Stimulated activated CD8-positive, alpha-beta memory T cell treated with anti-CD3 and anti-CD28 coated beads, Interleukin-7, amount 100 ng/mL, for 24 hours (primary cell): ENCODE measurements around the gene AGA.

ENCODE experiments used
- DNase-seq: peaks from one replicate; pipeline ENCODE4 v3.0.0-alpha.2; 2020; ENCODE audit warnings: low read depth

Gene AGA

DNA sequence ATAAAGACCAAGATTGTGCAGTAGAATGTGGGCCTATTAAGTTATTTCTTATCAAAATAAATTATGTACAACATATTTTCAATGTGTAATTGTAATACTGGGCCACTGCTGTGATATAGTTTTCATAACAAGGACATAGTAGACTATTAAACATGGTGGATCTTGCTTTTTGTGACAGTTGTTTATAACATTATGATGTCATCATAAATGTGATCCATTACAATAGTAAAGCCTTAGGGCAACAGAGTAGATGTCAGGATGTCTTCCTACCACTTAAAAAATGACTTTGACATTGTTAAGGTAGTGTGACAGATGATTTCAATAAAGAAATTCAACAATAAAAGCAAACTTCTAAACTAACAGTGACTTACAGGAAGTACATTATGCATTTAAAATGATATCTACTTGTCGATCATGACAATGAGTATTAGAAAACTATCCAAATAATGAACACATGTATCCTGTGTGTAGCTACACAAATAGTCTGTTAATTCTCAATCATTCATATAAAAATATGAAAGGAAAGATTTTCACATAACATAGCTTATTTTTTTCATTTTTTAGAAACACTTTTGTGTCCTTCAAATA, 5.3 kb upstream of the AGA start:
- no peak for DNase-seq

DNA sequence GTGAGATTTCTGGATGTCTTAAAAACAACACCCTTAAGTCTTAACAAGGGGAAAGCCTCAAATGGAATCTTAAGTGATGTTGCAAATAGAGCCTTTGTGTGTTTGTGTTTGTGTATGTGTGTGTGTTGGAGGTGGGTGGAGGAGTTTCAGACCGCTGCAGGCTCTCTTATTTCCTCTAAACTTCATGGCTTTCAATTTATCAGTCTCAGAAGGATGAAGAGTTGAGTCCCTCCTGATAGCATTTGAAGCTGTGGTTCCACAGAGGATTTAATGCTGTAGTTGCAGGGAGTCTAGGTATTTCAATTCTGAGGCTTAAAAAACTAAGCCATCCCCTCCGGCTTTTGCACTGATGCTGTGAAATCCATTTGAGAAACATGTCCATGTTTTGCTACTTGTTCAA, 4.3 kb upstream of the AGA start:
- DNase-seq: no peak

DNA sequence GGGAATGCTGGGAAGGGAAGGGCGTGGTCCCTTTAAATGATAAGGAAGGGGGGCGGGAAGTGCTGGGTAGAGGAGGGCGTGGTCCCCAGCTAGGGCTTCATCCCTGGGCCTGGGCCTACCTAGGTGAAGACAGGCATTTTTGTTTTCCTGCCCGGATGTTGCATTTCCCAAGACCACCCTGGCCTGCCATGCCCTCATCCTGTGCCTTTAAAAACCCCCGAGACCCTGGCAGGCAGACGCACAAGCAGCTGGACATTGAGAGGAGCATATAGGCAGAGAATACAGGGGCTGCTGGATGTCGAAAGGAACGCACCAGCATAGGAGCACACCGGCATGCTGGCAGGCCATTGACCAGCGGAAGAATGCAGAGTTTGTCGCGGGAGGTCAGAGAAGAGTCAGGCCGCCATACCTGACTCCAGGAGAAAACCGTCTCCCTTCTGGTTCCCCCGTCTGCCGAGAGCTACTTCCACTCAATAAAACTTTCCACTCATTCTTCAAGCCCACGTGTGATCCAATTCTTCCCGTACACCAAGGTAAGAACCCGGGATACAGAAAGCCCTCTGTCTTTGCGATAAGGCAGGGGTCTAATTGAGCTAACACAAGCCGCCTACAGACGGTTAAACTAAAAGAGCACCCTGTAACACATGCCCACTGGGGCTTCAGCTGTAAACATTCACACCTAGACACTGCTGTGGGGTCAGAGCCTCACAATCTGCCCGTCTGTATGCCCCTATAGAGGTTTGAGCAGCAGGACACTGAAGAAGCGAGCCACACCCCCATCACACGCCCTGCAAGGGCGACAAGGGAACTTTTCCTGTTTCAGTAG, 2.9 kb upstream of the AGA start:
- no peak for DNase-seq

DNA sequence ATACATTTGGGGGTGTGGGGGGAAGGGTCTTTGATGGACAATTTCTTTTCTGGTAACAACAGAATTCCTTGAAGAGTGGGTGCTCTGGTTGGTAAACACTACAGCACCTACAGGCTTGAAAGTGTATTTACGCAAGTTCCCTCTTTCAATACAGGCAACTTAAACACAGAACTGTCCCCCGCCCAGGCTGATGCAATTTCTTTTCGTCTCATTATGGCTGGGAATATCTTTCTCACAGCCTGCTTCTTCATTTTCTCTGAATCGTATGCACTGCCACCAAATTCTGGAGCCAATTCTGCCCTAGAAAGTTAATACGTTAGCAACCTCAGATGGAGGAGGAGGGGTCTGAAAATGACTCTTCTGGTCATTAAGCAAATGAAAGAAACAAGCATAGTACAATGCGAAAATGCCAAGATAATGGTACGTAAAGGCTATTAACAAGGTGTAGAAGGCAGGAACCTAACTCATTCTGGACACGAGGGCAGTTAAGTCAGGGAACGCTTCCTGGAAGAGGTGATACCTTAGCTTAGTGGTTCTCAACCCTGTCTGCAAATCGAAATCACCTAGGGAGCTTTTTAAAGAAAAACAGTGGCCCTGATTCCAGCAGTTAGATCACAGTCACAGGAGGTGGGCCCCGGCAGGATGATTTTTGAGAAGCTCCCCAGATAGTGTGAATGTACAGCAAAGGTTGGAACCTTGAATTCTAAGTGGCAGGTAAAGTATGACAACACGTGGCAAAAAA, 1.0 kb downstream of the AGA start:
- DNase-seq: no peak

DNA sequence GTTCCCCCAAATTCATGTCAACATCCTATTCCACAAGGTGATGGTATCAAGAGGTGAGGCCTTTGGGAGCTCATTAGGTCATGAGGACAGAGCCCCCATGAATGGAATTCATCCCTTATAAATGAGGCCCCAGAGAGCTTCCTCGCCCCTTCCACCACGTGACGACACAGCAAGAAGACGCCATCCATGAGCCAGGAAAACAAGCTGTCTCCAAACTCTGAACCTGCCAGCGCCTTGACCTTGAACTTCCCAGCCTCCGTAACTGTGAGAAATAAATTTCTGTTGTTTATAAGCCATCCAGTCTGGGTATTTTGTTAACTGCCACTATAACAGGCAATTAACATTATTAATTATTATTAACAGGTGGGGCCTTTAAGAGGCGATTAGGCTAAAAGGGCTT, 5.8 kb downstream of the AGA start:
- no peak for DNase-seq

DNA sequence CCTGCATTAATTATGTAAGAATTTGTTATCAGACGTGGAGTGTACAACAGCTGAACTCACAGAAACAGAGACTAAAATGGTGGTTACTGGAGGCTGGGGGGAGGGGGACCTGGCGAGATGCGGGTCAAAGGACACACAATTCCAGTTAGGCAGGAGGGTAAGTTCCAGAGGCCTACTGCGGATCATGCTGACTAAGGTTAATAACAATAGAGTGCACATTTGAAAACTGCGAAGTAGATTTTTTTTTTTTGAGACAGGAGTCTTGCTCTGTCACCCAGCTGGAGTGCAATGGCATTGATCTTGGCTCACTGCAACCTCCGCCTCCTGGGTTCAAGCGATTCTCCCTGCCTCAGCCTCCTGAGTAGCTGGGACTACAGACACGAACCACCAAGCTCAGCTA, 7.6 kb downstream of the AGA start:
- no peak for DNase-seq

DNA sequence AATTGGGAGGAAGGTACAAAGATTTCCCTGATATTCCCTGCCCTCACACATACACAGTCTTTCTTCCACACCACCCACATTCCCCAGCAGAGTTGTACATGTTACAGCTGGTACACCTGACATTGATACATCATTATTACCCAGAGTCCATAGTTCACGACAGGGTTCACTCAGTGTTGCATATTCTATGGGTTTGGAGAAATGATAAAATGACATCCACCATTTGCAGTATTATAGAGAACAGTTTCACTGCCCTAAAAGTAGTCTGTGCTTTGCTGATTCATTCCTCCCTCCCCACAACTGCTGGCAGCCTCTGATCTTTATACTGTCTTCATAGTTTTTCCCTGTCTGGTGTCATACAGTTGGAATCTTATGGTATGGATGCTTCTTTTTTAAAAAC, 15.0 kb downstream of the AGA start:
- DNase-seq: no peak

DNA sequence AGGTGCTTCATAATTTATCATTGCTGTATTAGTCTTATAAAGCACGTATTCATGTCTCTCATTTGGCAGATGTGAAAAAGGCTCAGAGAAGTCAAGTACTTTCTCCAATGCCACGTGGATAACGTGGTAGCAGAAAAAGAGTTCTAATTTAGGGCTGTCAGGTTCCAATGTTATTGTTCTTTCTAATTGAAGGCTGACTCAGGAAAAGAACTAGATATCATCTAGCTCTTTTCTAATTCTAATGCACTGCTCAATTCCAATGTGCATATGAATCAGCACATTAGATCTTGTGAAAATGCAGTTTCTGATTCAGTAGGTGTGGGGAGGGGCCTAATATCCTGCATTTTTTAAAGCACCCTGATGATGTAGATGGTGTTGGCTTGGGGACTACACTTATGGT, 22.8 kb downstream of the AGA start:
- no peak for DNase-seq

DNA sequence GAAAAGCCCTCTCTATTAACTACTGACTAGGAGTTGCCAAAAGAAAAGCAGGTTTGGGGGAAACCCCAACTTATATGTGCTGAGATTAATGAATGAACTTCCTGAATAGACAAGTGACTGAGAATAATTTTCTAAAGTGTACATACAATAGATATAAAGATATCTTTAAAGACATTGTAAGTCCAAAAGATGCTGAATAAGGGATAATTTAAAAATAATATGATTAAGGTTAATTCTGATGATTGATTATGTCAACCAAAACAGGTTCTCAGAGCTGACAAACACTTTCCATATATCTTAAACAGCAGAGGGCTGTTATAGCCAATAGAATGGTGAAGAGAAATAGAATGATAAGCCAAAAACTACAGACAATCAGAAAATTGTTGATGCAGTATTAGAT, 28.6 kb downstream of the AGA start:
- DNase-seq: no peak

DNA sequence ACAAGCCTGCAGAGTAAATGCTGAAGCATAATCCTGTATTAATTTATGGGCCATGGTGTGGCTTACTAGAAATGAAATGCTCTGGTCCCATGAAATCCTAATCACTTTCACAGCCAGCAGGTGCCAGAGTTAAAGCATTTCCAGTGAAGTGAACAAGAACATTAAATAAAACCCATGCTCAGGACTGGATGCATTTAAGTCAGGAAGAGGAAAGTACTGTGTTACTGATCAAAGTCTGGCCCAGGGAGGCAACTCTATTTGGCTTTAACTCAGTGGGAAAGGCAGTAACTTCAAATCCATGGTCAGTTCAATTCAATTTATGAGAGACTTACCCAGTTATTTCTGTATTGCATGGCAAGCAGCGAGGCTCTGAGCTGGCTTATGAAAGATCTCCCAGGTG, 29.2 kb downstream of the AGA start:
- no peak for DNase-seq

DNA sequence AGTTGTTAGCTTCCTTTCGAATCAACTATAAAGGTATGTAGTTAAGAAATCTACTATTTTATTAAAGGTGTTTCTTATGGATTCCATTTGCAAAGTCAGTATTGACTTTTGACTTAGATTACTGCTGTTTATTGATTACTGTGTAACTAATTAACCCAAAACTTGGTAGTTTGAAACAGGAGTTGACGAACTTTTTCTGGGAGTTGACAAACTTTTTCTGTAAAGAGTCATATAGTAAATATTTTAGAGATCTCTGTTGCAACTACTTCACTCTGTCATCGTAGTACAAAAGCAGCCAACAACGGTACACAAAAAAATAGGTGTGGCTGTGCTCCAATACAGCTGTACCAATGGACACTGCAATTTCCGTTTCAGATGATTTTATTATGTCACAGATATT, 30.2 kb downstream of the AGA start:
- DNase-seq: no peak

DNA sequence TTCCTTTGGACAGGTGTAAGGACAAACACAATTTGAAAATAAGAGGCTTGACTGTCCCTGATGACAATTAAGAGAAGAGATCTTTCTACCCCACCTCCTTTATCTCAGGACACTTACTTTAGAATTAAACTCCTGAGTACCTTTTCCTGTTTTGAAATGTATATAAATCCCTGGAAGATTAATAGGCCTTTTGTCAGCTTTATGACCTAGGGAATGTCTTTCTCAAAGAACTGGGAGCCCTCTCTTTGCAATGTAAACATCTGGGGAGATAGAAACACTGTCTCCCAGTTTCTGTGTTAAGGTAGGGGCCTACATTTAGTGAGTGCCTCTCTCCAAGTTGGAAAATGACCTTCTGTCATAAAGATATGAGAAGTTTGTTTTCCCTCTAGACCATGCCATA, 31.7 kb downstream of the AGA start:
- DNase-seq: no peak

DNA sequence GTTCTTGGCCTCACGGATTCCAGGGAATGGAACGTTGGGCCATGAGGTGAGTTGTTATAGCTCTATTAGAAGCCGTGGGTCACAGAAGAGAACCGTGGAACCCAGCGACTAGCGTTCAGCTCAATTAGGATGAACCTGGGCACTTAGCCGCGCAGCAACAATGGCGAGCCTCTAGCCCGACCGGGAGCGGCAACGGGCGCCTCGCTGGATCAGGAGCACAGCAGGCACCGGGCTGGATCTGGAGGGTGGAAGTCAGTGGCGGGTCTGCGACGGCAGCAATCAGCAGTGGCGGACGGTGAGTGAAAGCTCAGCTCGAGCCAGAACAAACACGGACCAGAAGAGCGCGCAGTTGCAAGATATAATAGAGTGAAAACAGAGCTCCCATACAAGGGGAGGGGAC, 34.2 kb downstream of the AGA start:
- no peak for DNase-seq

DNA sequence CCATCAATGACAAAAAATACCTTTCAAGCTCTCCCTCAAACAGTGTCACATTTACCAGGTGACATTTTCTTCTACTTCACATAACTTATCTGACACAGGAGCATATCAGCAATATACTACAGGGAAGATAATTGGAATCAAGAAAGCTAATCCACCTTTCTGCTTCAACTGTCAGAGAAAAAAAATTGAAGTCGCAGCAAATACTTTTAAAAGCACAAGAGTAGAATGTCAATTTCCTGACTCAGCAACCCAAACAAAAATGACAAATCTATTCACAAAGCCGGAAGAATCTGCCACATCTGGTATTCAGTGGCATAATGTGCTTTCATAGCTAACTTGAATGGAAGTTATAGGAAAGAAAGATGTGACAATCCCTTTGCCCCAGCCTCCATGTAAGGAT, 36.7 kb downstream of the AGA start:
- DNase-seq: no peak

DNA sequence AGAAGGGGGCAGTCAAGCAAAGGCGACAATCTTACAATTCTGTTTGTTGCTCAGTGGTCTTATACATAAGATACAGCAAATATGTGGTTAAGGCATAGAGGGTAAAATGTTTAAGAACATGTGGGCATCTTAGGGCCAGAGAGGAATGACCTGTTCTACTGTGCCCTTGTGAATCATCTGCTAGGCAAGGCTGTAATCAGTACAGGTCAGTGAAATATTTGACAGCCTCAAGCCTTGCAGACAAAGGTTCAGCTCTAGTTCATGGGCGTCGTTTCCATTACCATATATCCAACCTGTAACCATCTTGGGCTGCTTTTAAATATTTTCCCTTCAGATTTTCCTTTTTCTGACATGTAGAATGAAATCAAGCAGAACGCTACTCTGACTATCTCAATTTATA, 37.3 kb downstream of the AGA start:
- DNase-seq: no peak

DNA sequence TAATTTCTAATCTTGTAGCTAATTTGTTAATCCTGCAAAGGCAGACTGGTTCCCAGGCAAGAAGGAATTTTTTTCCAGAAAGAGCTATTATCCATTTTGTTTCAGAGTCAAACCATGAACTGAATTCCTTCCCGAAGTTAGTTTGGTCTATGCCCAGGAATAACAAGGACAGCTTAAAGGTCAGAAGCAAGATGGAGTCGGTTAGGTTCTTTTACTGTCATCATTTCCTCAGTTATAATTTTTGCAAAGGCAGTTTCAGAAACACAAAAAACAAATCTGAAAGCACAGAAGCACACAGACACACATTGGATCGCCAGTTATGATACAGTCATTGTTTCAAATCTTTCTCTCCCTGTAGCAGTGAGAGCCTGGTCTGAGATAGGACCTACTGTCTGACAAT, 37.9 kb downstream of the AGA start:
- DNase-seq: no peak

DNA sequence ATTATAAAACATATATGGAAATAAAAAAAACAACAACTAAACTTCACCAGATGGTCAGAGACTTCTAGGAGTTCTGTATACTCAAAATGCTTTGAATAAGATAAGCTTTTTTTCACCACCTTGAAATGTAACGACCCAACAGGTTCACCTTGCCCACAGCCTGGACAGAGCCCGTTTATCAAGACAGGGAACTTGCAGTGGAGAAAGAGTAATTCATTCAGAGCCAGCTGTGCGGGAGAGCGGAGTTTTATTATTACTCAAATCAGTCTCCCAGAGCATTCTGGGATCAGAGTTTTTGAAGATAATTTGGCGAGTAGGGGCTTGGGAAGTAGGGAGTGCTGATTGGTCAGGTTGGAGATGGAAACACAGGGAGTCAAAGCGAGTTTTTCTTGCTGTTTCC, 38.5 kb downstream of the AGA start:
- DNase-seq: no peak

DNA sequence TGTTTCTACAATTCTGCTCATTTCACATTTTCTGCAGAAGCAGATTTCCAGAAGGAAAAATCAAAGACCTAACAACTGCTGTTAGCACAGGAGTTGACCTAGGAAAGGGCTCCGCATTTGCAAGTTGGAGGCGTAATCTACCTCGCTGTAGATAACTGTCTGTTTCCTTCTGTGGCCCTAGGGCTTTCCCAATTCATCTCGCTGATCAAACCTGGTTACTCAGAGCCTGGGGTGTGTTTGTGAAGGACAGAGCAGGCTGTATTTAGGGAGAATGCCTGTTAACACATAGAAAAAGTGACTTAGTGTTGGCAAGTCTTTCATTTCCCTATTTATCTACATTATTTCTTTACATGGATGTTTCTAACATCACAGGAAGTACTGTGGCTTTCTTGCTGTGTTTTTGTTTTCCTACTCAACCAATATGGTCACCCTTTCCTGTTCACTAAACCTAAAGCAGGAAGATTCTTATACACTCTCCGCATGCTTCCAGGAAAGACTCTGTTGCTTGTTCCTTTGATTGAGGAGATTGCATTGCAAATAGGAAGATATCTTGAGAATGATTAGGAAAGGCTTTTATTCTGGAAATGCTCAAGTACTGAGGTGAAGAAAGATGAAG, 40.5 kb downstream of the AGA start:
- no peak for DNase-seq

DNA sequence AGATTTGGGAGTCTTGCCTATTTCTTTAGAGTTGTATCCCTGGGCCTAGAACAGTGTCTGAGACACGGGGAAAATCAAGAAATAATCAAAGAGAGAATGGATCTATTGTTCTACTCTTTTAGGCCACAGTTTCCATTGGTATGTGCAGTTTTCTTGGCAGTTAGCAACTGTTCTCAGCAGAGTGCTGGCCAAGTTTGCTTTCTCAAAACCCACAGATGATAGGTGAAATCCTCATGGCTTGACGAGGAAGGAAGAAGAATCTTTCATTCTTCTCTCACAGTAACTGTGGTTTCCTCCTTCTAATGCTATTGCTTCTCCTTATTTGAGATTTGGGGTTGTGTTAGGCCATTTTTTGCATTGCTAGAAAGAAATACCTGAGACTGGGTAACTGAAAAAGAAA, 42.2 kb downstream of the AGA start:
- DNase-seq: no peak

DNA sequence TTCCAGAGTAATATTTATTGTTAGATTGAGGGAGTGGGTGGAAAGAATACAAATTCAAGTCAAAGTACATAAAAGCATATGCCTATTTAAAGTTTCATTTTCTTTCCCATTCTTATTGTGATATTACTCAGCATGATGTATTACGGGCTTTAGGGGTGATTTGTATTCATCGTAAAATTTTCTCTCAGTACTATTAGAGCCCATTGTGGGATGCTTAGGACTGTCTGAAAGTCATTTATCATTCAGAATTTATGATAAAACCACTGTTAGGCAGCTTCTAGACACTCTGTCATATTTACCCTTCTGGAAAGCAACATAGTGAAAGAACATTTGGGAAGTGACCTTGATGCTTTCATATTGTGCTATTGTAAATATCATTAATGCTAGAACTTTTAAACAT, 45.9 kb downstream of the AGA start:
- DNase-seq: no peak

DNA sequence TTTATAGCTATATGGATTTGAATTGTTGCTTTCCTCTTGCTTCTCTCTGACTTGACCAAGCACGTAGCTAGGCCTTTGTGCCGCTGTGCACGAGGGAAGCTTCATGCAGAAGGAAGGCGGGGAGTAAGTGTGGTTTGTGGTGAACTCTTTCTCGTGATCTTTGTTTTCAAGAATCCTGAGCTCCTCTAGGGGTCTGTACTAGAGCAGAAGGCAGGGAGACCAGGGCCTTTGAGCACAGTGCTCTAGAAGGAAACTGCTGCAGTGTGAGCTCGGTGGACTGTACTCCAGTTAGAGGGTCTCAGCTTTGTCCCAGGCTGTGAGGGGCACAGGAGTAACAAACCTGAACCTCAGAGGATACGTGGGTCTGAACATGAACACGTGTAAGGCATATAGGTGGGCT, 49.0 kb downstream of the AGA start:
- no peak for DNase-seq

DNA sequence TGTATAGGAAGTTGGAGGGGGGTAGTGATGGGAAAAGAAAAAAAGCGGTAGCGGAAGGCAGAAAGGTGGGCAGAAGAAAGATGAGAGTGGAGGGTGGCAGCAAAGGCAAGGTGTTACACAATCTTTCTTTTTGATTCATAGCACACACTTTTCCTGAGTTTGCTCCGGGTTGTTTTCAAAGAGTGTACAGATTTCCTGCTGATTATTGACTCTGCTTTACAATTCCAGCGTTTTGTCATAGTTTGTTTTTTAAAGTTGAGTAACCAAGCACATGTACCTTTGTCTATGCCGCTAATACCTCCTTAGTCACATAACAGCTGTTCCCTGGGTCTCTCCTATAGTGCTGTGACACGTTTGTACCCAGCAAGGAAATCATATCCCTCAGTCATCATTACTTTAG, 50.3 kb downstream of the AGA start:
- no peak for DNase-seq

DNA sequence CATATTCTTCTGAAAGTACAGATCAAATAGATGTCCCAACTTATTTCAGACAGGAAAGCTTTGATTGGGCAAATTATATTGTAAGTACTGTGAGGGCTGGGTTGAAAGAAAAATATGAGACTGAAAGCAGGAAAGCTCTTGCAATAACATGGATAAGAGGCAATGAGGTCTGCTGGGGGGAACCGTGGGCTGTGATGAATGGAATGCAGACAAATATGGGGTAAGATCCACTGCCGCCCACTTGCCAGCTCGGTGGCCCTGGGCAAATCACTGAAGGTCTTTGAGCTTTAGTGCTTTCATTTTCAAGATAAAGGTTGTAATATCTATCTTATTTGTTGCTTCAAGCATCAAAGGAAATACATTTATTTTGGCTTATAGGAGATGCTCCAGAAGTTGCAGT, 51.0 kb downstream of the AGA start:
- DNase-seq: no peak
